Pons (tissue), 1 donor: Measurements from ENCODE around the gene ATP2A2.
"Not testable (repeated sequence)": the region's sequence is repeated elsewhere in the genome, so short reads cannot be mapped to it uniquely, and the experiment has no call there.

Experiments used
- DNase-seq: peaks from one replicate; pipeline ENCODE4 v3.0.0-alpha.2; 2016; ENCODE audit warnings: low spot score

ATP2A2 gene

DNA sequence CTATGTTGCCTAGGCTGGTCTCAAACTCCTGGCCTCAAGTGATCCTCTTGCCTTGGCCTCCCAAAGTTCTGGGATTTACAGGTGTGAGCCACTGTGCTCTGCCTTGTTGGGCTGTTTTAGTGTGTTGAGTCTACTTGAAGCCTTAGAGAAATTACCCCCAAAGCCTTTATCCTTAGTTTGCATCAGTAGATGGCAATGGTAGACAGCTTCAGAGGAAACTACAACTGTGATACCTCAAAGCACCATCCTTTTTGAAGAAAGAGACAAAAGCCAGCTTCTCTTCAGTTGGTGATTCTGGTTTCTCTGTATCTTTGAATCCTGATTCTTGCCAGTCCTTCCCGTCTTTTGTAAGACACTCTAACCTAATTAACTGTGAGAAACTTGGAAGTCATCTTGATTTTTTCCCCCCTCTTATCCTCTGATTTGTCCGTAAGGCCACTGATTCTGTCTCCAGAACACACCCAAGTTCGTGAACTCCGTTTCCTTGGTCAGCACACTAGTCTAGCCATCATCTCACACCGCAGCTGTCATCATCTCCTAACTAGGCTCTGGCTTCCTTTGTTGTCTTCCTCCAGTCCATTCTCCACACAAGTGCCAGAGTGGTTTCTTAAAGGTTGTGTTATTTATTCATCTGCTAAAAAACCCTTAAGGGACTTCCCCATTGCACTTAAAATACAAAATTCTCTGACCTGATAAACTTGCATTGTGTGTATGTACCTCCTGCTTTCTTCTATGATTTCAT lies 20.2 kb downstream of the ATP2A2 start:
- no peak for DNase-seq

DNA sequence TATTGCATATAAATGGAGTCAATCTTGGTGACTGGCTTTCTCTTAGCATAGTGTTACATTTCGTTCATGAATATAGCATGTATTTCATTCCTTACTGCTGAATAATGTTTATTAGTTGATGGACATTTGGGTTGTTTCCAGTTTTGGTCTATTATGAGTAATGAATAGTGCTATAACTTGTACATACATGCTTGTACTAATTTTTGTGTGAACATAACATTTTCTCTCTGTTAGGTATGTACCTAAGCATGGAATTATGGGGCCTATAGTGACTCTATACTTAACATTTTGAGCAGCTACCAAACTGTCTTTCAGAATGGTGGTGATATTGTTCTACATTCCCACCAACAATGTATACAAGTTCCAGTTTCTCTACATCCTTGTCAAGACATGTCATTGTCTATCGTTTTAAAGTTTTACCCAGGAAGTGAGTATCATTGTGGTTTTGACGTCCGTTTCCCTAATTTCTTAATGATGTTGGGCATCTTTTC lies 23.1 kb downstream of the ATP2A2 start:
- DNase-seq = no peak

DNA sequence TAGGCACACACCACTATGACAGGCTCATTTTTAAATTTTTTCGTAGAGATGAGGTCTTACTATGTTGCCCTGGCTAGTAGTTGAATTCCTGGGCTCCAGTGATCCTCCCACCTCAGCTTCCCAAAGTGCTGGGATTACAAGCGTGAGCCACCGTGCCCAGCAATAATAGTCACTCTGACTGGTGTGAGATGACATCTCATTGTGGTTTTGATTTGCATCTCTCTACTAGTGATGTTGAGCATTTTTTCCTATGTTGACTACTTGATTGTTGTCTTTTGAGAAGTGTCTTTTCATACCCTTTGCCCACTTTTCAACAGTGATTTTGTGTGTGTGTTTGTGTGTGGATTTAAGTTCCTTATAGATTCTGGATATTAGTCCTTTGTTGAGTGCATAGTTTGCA lies 26.3 kb downstream of the ATP2A2 start:
- no peak for DNase-seq

DNA sequence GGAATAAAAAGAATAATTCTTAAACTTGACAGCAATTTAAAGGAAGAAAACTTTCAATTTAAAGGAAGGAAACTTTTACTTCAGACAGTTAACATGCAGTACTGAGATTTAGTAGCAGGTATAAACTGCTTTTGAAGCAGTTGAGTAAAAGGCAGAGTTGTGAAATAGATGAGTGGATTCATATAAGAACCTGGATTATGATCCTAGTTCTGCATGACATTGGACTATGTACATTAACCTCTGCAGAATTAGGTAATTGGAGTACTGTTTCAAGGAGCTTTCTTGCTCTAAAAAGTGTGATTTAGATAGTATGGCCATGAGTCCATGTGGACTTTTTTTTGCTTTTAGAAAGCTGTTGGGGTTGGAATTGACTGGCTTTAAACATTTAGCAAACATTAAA lies 29.7 kb downstream of the ATP2A2 start:
- no peak for DNase-seq

DNA sequence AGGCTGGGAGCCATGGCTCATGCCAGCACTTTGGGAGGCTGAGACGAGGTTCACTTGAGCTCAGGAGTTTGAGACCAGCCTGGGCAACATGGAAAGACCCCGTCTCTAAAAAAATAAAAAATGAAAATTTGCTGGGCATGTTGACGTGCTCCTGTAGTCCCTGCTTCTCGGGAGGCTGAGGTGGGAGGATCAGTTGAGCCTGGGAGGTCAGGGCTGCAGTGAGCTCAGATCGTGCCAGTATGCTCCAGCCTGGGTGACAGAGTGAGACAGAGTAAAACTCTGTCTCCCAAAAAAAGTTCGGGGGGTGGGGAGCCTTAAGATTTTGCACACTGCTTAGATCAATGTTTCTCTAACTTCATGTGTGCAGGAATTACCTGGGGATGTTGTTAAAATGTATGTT lies 30.9 kb downstream of the ATP2A2 start:
- DNase-seq = no peak

DNA sequence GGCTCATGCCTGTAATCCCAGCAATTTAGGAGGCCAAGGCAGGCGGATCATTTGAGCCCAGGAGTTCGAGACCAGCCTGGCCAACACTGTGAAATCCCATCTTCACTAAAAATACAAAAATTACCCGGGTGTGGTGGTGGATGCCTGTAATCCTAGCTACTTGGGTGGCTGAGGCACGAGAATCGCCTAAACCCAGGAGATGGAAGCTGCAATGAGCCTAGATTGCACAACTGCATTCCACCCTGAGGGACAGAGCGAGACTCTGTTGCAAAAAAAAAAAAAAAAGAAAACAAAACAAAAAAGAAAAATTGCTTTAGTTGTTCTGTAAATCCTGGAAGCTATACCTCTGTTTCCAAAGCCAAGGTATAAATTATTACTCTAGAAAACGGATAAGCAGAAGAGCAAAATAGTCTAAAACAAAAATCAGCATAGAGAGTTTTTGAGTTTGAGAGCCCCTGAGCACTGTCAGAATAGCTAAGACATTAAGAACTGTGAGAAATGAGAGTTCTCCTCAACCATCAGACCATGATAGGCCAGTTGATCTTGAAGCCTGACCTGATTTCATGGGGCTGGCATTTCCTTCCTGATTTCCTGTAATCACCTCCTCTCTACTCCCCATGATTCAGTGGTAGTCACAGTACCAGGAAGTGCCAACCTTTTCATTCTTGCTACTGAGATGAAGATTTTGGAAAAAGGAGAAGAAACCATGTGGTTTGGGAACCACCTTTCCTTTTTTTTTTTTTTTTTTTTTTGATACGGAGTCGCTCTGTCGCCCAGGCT lies 31.7 kb downstream of the ATP2A2 start:
- no peak for DNase-seq

DNA sequence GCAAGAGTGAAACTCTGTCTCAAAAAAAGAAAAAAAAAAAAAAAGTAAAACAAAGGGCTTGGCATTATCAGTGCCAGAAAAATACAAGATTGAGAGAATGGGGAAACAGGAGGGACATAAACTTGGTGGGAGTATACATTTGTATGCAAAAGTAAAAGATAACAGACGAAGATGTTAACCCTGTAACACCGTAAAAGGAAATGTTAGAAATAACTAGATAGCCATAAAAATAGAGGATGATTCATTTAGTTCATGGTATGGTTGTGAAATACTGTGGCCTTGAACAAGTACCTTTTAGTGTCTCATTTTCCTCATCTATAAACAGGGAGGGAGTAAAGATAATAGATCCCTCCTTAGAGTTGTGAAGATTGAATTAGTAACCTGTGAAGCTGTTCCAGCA lies 33.3 kb downstream of the ATP2A2 start:
- no peak for DNase-seq

DNA sequence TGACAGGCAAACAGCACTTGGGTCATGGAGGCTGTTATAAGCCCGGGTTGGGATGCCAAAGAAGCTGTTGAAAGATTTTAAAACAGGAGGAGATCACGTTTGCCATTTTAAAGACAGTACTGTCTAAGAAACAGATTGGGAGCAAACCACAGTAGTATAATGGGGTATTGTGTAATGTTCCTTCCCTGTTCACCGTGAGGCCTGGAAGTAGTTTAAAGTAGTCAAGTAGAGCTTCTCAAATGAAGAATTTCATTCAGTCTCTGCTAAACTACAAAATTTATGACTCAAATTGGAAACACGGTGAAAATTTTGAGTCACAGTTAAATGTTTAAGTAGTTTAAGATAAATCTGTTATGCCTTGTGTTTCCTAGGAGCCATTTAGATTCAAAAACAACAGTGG lies 35.8 kb downstream of the ATP2A2 start:
- peak; percentile 63 for DNase-seq

DNA sequence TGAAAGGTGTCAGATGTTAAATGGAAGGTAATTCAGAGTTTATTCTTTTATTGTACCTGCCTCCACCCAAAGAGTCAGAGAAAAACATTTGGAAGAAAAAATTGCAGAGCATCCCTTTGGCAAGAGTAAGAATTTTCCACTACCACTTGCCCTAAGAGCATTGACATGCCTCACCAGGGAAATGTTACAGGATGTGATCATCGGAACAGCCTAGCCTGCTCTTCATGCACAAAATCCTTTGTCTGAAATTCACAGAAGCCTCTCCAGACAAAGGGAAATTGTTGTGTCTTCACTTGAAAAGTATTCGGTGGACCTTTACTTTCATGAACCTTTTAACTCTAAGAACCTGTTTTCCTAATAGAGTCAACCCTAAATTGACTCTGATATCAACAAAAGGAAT lies 36.9 kb downstream of the ATP2A2 start:
- DNase-seq = peak; percentile 73

DNA sequence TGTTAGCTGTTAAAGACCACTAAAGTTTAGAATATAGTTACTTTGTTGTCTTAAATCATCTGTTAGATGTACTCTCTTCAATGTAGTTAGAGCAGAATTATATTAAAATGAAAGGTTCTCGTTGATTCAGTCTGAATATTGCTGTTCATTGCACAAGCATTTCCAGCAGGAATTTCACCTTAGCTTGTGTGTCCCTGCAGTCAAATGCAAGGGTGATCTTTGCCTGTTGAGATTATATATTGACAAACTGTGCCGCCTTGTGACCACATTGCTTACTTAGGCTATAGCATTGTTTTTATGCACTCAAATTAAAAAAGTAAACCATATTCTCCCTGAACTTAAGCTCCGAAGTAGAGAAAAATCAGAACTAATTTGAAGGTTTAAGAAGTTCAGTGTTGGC lies 39.5 kb downstream of the ATP2A2 start:
- no peak for DNase-seq

DNA sequence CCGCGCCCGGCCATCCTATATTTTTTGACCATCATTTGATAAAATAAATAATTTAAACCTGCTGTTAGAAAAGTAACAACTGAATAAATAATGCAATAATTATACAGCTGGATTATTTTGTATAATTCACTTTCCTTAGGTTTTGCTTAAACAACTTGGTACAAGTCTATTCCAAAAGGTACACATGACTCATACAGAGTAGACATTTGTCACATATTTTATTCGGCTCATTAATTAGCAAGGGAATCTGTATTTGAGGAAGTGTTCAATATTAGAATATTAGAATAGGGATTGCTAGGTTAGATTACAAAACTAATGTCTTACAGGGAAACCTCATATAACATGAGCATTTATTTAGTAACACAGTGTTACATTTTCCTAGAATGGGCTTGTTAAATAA lies 48.7 kb downstream of the ATP2A2 start:
- no peak for DNase-seq

DNA sequence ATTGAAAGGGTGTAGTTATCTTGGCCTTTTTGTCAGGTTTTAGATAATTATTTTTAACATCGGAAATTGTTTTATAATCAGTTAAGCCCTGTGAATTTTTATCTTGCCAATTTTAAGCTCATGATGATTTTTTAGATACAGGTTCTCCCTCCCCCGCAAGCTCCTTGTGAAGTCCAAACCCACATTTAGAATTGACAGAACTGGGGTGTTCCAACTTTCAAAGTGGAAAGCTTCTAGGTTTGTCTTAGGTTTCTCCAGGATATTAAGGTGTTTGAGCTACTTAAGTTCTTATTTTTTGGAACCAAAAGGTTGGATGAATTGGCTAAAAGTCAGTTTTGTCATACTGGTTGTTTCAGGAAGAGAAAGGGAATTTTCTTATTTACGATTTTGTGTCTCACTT lies 49.1 kb downstream of the ATP2A2 start:
- DNase-seq = no peak

DNA sequence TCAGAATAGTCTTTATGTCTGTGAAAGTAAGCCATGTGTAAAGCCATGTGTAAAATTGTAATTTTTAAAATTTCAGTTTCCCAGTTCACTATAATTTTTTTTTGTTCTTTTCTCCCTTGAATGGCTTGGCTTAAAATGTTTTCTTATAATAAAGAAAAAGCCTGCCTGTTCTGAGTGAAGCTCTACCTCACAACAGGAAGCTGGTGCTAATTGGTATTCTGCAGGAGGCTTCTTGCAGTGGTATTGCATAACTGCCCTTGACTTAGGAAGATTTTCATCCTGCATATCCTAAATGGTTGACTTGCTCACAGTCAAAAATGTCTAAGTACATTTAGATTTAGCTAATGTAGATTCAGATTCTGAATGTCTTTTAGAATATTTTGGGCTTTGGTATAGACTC lies 49.5 kb downstream of the ATP2A2 start:
- peak; percentile 53 for DNase-seq

DNA sequence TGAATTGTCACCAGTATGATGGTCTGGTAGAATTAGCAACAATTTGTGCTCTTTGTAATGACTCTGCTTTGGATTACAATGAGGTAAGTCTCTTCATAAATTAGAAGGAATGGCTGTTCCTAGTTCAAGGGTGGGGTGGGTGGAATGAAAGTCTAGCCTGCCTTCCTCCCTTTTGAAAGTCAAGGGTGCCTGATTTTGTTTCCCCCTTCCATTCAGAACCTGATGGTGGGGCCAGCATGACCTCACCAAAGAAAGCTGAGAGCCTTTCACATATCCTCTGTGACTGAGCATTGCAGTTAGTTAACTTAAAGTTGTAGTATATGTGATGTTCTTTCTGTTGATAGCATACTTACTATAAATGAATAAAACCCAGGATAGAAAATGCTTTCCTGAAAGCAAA lies 52.2 kb downstream of the ATP2A2 start:
- no peak for DNase-seq

DNA sequence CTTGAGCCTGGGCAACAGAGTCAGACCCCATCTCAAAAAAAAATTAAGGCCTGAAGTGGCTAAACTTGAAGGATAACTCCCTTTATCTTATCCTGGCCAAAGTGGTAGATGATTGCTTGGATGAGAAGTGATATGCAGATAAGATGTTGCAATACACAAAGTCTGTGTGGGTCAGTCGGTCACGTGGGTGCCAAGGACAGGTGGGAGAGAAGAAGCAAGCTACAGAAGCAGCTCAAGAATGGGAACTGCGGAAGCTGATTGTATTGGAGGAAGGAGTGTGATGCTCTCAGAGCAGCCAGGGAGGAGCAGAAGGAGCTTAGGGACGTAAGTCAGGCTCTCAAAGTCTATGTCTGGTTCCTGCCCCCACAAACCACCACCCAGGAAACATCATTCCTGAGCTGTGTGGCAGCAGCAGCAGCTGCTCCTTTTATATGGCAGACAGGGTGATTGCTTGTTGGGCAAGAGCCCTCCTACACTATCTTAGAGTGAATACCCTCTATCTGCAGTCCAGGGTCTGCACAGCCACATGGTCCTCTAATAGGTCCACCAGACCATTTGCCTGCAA lies 54.5 kb downstream of the ATP2A2 start:
- DNase-seq = no peak

DNA sequence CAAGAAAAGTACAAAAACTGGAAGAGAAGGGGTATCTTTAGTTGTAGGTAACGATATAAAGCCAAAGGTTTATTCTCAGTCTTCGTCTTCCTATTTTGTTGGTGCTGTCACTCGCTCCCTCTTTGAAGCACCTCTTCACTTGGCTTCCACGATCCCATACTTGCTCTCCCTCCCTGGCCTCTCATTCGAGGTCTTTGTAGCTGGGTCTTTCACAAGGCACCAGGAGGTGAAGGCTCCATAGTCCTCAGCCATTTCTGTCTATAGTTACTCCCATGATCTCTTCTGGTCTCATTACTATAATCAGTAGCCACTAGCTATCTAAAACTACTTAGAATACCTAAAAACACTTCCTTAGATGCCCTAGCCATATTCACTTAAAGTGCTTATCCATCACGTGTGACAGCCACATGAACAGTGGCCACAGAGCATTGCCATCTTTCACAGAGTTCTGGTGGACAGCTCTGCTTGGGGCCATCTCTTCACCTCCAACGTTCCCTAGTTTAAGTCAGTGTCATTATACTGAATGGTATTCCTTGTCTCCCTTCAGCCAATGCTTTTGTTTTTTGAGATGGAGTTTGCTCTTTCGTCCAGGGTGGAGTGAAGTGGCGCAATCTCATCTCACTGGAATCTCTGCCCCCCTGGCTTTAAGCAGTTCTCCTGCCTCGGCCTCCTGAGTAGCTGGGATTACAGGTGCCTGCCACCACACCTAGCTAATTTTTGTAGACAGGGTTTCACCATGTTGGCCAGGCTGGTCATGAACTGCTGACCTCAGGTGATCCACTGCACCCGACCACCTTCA lies 57.1 kb downstream of the ATP2A2 start:
- no peak for DNase-seq

DNA sequence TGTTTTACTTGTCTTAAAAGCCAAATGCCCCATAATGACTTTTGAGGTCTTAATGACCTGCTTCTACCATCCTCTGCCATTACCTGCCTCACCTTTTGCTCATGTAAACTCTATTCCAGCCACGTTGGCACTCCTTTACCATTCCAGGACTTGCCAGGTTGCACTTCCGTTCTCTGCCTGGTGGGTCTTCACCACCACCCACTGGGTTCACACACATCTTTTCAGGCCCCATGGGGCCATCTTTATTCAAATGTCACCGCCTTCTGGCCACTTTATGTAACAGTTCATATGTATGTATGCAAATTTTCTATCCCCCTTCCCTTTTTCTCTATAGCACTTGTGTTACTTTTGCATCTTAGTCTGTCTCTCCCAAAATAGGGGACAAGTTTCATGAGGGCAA lies 57.7 kb downstream of the ATP2A2 start:
- DNase-seq = no peak

DNA sequence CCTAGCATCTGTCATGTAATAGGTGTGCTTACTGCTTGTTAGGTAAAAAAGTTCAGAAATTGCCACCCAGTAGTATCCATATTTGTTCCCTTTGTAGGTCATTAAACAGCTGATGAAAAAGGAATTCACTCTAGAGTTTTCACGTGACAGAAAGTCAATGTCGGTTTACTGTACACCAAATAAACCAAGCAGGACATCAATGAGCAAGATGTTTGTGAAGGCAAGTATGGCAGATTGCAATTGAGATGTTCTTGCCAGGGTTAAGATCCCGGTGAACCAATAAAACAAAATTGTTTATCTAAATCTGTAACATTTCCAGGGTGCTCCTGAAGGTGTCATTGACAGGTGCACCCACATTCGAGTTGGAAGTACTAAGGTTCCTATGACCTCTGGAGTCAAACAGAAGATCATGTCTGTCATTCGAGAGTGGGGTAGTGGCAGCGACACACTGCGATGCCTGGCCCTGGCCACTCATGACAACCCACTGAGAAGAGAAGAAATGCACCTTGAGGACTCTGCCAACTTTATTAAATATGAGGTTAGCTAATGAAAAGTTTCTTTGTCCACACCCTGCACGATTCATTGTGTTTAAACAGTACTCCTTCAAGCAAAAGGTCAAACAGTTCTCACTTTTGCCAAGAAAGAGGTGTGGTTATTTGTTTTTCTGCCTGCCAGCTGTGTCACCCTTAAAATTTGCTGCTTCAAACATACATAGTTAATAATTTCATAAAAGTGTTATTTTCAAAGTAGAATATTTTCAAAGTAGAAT lies 58.3 kb downstream of the ATP2A2 start:
- no peak for DNase-seq

DNA sequence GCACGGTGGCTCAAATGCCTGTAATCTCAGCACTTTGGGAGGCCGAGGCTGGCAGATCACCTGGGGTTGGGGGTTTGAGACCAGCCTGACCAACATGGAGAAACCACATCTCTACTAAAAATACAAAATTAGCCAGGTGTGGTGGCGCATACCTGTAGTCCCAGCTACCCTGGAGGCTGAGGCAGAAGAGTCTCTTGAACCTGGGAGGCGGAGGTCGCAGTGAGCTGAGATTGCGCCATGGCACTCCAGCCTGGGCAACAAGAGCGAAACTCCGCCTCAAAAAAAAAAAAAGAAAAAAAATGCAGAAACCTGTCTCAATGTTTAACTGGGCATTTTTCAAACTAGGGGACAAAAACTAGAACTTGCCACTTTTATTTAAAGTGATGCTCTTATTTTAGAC lies 59.2 kb downstream of the ATP2A2 start:
- not testable (repeated sequence) for DNase-seq

DNA sequence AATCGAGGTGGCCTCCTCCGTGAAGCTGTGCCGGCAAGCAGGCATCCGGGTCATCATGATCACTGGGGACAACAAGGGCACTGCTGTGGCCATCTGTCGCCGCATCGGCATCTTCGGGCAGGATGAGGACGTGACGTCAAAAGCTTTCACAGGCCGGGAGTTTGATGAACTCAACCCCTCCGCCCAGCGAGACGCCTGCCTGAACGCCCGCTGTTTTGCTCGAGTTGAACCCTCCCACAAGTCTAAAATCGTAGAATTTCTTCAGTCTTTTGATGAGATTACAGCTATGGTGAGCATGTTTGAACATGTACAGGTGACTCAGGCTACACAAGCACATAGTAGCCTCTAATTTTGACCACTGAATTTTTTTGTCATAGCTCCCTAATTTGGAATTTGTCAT lies 59.7 kb downstream of the ATP2A2 start:
- no peak for DNase-seq

DNA sequence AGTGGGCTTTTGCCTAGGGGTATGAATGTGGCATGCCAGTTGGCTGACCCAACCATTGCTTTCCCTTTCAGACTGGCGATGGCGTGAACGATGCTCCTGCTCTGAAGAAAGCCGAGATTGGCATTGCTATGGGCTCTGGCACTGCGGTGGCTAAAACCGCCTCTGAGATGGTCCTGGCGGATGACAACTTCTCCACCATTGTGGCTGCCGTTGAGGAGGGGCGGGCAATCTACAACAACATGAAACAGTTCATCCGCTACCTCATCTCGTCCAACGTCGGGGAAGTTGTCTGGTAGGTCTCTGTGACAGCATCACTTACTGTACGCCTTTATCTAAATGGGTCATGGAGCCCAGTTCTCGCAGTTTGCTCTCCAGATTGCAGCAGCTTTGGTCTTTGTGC lies 61.1 kb downstream of the ATP2A2 start:
- DNase-seq = no peak

DNA sequence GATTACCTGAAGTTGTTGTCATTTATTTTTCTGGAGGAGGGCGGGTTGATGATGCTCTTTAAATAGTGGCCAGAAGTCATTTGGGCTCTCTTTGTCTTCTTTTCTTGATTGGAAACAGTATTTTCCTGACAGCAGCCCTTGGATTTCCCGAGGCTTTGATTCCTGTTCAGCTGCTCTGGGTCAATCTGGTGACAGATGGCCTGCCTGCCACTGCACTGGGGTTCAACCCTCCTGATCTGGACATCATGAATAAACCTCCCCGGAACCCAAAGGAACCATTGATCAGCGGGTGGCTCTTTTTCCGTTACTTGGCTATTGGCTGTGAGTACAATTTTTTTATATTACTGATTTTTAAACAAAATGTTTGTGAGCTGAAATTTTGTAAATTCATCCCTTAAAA lies 62.1 kb downstream of the ATP2A2 start:
- DNase-seq = no peak
